ENCODE measurements around the gene PGLYRP3.

DNA sequence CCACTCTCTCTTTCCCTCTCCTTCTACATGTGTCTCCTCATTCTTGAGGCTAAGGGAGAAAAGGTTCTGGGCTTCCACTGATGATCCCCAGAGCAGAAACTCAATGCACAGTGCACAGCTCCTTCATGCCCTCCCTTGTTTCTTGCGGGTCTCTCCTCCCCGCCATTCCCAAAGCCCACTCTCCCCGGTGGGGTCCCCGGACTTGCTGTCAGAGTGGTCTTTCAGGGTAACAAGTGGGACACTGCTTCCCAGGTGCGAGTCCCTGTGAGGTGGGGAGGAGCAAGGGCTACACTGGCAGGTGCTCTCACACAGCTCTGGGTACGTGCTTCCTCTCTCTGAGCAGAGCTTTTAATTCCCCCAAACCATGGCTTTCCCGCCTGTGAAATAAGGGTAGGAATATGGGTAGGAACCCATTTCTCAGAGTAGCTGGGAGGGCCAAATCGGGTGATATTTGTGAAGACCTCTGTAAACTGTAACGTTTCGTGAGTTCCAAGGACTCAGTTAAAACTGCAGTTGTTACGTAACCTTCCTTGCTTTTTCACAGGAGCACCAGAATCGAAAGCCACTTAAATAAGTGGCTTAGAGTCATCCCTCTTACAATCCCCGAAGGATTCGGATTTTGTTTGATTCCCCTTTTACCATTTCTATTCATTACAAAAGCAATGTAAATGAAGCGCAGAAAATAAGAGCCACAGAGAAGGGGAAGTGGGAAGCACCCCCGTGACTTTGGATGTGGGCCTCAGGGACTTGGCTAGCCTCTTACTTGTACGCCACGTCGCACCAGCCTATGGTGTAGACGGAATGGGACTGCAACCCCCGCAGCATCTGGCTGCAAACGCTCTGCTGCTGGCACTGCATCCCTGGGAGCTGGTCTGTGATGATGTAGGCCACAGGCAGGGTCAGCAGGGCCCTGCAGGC, 6.2 kb downstream of the PGLYRP3 start:
- TF ChIP-seq, protein P1, sequence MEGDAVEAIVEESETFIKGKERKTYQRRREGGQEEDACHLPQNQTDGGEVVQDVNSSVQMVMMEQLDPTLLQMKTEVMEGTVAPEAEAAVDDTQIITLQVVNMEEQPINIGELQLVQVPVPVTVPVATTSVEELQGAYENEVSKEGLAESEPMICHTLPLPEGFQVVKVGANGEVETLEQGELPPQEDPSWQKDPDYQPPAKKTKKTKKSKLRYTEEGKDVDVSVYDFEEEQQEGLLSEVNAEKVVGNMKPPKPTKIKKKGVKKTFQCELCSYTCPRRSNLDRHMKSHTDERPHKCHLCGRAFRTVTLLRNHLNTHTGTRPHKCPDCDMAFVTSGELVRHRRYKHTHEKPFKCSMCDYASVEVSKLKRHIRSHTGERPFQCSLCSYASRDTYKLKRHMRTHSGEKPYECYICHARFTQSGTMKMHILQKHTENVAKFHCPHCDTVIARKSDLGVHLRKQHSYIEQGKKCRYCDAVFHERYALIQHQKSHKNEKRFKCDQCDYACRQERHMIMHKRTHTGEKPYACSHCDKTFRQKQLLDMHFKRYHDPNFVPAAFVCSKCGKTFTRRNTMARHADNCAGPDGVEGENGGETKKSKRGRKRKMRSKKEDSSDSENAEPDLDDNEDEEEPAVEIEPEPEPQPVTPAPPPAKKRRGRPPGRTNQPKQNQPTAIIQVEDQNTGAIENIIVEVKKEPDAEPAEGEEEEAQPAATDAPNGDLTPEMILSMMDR (conservative IDR thresholded peaks at IDR 0.05; ENCODE audit: low read depth, low read length), result no peak
- TF ChIP-seq EZH2 (IDR thresholded peaks at IDR 0.05; ENCODE audit: low read length, unreplicated experiment), result no peak
- no peak for TF ChIP-seq EZH2phosphoT487 (IDR thresholded peaks at IDR 0.05; ENCODE audit: borderline replicate concordance, low read length)

All from PC-3 (cell line).